T47D (cell line): ENCODE results near the gene LEP.
A peak's percentile ranks its signal among the peaks of the same experiment; 100 is the strongest.

Experiments
- DNase-seq, 2 experiments: peaks; one replicate each; pipeline versions ENCODE4 v3.0.0 to v3.0.0-alpha.2; 2011 to 2012; ENCODE audit warnings: low read depth in 1 of 2, low spot score in 1 of 2
- JUND ChIP-seq: IDR thresholded peaks from 2 replicates; pipeline ENCODE4 v1.6.1; 2012; ENCODE audit warnings: low read depth
- in situ Hi-C: cut with HindIII; loops from 2 replicates; pipeline ENCODE4 v1.10.0; 2016; ENCODE audit warnings: low sequenced_read_pairs, low pct_unique_long_range_greater_than_20kb

The LEP gene

GRCh38 chr7:128205068-128205467 is 36.0 kb upstream of the LEP start:
- TF ChIP-seq JUND = no peak
- DNase-seq = no peak
- in situ Hi-C loops = no loop called here

GRCh38 chr7:128206017-128206746 is 34.9 kb upstream of the LEP start:
- no peak for TF ChIP-seq JUND
- in situ Hi-C loops = no loop called here
- no peak for DNase-seq

GRCh38 chr7:128206747-128207500 is 34.2 kb upstream of the LEP start:
- no peak for TF ChIP-seq JUND
- DNase-seq = no peak
- in situ Hi-C loops = no loop called here

GRCh38 chr7:128207609-128208008 is 33.5 kb upstream of the LEP start:
- DNase-seq = no peak
- in situ Hi-C loops = no loop called here
- TF ChIP-seq JUND = no peak

GRCh38 chr7:128209229-128210035 is 31.6 kb upstream of the LEP start:
- TF ChIP-seq JUND = no peak
- DNase-seq = peak; percentile 65 to 78
- in situ Hi-C loops = no loop called here

- no peak for DNase-seq
- TF ChIP-seq JUND = no peak
- in situ Hi-C loops = no loop called here
Observed at GRCh38 chr7:128210036-128210347, 31.1 kb upstream of the LEP start.

- peak in 1 of 2 experiments; percentile 34 for DNase-seq
- no peak for TF ChIP-seq JUND
- in situ Hi-C loops = no loop called here
Observed at GRCh38 chr7:128210590-128211570, 30.2 kb upstream of the LEP start.

- no peak for DNase-seq
- in situ Hi-C loops = no loop called here
- no peak for TF ChIP-seq JUND
Observed at GRCh38 chr7:128211626-128212025, 29.5 kb upstream of the LEP start.

- no peak for DNase-seq
- TF ChIP-seq JUND = no peak
- in situ Hi-C loops = no loop called here
Observed at GRCh38 chr7:128214463-128214862, 26.6 kb upstream of the LEP start.

GRCh38 chr7:128215281-128215680 is 25.8 kb upstream of the LEP start:
- in situ Hi-C loops = no loop called here
- TF ChIP-seq JUND = no peak
- DNase-seq = peak in 1 of 2 experiments; percentile 58

- in situ Hi-C loops = no loop called here
- peak in 1 of 2 experiments; percentile 15 for DNase-seq
- no peak for TF ChIP-seq JUND
Observed at GRCh38 chr7:128215739-128216138, 25.3 kb upstream of the LEP start.

GRCh38 chr7:128217030-128217805 is 23.9 kb upstream of the LEP start:
- no peak for TF ChIP-seq JUND
- in situ Hi-C loops = no loop called here
- no peak for DNase-seq
